DMS 273 (cell line): Measurements from ENCODE around the gene PRR35.

Source experiments
- DNase-seq: peaks from one replicate; lab custom pipeline; 2025; ENCODE audit not compliant: unreplicated experiment; lab: John Stamatoyannopoulos, UW

PRR35 gene

DNA sequence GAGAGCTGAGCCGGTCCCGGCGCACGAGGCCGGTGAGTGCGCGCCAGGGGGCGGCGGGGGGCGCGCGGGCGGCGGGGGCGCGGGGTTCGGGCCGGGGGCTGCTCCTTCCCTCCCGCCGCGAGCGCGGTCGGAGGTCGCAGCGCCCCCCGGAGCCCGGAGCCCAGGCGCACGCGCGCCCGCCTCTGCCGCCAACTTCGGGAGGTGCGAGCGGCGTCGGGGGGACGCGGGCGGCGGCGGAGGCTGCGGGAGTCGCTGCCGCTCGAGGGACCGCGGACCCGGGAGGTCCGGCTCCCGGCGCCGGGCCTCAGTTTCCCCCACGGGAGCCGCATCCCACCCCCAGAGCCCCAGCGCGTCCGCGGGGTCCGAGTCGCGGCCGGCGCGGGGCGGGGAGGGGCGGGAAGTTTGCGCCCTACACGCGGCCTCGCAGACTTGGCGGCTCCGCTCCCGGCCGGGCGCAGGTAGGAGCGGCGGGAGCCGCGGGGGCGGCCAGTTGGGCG lies at the start of gene PRR35:
TSS of gene PRR35 (plus strand) at position 191 of the 497 bp plus-strand sequence. CDS start 2,901 bp downstream, outside the sequence.
- DNase-seq: peak; percentile 64

- DNase-seq: no peak
Observed at GRCh38 chr16:512802-513201, 47.4 kb upstream of the PRR35 start.

DNA sequence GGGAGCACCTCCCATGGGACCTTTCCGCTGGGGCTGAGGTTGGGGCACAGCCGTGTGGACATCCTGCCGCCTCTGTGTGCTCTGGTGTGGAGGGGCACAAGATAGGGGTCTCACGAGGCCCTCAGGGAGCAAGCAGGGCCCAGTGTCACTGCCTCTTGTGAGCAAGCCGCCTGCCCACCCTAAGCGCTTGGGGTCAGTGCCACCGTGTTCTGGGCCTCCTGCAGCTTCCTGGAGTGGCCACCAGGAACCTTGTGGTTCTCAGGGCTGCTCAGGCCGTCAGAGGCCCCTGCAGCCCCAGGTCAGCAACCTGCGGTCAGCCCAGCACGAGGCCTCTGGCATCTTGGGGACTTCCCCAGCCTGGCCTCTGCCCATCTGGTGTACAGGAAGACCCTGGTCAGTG lies 46.2 kb upstream of the PRR35 start:
- no peak for DNase-seq

DNA sequence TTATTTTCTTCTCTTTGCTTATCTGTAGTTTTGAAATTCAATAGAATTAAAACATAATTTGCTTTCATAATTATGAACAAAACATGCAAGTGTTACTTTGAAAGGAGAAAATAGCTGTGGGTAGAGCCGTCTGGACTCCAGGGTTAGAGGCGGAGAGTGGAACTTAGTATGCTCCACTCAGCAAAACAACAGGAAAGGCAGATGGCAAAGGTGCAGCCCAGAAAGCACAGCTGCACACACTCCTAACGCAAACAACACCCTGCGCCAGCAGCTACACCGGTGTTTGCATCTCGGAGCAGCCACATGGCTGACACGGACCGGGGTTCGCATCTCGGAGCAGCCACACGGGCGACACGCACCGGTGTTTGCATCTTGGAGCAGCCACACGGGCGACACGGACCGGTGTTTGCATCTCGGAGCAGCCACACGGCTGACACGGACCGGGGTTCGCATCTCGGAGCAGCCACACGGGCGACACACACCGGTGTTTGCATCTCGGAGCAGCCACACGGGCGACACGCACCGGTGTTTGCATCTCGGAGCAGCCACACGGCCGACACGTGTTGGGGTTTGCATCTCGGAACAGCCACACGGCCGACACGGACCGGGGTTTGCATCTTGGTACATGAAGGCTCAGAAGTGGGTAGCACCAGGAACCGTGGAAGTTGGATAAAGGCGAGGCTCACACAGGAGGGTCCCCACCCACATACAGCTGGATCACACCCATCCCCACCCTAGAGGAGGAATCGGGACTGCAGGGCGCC lies 44.8 kb upstream of the PRR35 start:
- no peak for DNase-seq

- DNase-seq: no peak
Observed at GRCh38 chr16:515939-516226, 44.3 kb upstream of the PRR35 start.

DNA sequence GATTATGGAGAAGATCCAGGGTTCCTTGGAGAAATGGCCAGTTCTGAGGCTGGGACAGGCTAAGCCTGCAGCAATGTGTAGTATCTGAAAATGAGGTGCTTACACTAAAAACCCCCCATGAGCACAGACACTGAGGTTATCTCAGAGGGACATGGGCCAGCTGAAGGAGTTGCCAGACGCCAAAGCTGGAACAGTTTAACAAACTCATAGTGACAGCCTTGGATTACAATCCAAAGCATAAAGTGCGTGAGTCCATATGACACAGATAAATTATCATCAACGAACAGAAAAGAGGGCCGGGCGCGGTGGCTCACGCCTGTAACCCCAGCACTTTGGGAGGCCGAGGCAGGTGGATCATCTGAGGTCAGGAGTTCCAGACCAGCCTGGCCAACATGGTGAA lies 43.9 kb upstream of the PRR35 start:
- no peak for DNase-seq

DNA sequence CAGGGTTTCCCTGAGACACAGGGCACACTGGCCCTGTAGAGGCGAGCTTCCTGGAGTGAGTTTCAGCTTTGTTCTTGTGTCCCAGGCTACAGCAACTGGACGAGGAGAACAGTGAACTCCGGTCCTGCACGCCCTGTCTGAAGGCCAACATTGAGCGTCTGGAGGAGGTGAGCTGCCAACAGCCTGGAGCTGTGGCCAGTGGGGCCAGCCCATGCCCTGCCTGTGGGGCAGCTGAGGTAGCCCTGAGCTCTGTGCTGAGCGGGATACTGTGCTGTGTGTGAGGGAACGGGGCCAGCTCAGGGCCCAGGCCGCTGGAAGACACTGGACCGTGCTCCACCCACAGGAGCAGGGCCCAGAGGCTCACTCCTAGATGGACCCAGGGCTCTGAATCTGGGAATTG lies 41.3 kb upstream of the PRR35 start:
- DNase-seq: no peak

DNA sequence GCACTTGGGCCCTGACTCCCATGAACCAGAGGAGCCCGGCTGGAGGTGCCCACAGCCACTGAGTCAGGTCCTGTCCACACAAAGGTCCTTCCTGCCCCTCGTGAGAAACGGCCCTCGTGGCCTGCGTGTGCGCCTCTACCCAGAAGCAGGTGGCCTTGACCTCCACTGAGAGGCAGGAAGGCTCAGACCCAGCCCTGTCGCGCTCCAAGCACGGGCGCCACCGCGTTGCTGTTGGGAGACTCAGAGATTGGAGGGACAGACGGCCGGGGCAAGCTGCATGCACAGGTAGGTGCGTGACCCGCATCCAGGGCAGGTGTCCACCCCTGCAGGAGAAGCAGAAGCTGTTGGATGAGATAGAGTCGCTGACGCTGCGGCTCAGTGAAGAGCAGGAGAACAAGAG lies 40.8 kb upstream of the PRR35 start:
- DNase-seq: no peak

DNA sequence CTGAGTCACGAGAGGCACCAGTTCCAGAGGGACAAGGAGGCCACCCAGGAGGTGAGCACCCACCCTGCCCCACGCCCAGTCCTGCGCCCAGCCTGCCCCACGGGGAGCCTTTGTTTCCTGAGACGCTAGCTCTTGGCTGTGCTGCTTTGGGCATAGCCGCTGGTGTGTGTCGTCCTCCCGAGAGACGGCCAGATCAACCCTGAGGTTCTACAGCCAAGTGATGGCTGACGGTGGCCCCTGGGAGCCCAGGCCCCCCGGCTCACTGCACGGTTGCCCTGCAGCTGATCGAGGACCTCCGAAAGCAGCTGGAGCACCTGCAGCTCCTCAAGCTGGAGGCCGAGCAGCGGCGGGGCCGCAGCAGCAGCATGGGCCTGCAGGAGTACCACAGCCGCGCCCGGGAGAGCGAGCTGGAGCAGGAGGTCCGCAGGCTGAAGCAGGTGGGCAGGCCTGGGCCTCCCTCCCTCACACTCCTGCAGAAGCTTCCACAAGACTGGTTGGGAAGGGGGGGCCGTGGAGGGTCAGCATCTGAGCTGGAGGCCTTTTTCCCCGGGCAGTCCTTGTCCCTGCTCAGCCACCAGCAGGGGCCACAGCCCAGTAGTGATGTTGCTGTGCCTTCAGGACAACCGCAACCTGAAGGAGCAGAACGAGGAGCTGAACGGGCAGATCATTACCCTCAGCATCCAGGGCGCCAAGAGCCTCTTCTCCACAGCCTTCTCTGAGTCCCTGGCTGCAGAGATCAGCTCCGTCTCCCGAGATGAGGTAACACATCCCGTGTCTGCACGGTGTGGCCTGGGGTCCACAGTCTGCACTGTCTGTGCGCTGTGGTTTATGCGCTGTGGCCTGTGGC lies 40.1 kb upstream of the PRR35 start:
- no peak for DNase-seq

- no peak for DNase-seq
Observed at GRCh38 chr16:520847-521246, 39.3 kb upstream of the PRR35 start.

- DNase-seq: no peak
Observed at GRCh38 chr16:521381-522210, 38.6 kb upstream of the PRR35 start.

GRCh38 chr16:522320-523096 lies 37.7 kb upstream of the PRR35 start:
- DNase-seq: peak; percentile 44

DNA sequence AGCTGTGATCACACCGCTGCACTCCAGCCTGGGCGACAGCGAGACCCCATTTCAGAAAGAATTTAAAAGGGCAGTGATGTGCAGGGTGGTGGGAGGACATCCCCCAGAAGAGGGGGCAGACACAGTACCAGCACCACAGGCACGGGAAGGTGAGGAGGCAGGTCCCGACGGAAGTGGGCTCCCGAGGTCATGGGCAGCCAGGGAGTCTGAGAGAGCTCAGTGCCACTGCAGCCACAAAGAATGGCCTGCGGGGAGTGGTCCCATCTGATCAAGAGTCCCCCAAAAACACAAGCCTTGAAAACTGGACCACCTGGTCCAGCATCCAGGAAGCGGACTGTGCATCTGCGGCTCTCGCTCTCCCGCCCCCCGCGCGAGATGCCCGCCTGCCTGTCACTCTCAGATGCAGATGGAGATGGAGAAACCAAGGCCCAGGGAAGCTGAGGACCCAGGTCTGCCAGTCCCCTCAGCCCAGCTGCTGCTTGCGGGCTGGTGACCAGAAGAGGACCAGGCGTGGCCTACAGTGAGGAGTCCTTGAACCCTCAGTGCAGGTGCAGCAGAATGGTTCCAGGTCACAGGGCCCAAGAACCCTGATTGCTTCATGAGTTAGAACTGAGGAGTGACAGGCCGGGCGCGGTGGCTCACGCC lies 37.0 kb upstream of the PRR35 start:
- DNase-seq: no peak

GRCh38 chr16:524274-525040 lies 35.7 kb upstream of the PRR35 start:
- no peak for DNase-seq

- DNase-seq: no peak
Observed at GRCh38 chr16:525123-525519, 35.1 kb upstream of the PRR35 start.

DNA sequence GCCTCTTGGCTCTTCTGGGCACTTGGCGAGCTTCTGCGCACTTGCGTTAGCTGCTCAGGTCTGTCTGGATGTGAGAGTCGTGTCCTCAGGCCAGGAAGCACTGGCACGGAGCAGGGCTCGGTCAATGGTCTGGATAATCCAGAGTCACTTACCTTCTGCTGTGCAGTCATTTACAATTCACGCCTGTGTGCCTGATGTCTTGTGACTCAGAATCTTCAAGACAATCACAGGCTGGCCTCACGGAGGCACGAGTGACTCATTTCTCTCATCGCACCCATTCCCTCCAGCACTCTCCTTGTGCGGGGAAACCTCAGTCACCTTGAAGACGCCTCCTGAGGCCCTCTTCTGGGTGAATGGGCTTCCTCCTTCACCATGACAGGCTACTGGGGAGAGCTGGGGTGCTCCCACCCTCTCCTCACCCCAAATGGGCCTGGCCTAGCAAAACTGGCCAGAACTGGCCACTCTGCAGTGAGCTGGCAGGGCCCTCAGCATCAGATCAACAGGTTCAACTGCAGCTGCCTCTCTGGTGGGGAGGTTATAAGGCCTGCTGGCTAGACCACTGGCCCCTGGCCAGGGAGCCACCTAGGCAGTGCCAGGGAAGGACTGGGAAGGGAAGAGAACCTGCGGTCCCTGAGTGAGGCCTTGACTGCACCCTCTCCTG lies 34.5 kb upstream of the PRR35 start:
- DNase-seq: peak; percentile 47

GRCh38 chr16:526181-527014 lies 33.8 kb upstream of the PRR35 start:
- DNase-seq: peak; percentile 78
